ENCODE results near the gene GPR39.

GPR39 gene

DNA sequence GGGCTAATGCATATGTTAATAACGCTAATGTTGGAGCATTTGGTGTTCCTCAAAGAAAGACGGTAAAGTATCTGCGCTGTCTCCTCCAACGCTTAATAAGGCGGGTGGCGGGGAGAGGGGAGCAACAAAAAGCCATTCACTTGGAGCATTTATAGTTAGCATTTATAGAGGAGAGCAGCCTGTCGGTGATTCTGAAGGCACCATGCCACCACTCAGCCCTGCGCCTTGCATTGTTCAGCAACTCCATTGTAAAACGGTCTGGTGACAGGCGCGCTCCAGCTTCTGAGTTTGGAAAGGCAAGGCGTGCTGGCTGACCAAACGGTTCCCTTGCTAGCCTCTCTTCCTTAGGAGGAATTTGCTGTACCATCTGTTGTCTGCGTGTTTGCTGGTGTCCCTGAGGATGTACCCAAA lies 169.5 kb downstream of the GPR39 start:
- Mint-ChIP-seq H3K4me3 (no peak overlapping the region), H3K36me3 (ENCODE audit: low read depth) (peaks cover 5% of the 10 kb centered on the region), H3K27ac (peak overlapping the region; percentile 24), H3K27me3 (ENCODE audit: low read depth, poor library complexity) (peaks cover 12% of the 10 kb centered on the region), H3K4me1 (peaks cover 74% of the 10 kb centered on the region), H3K9me3 (peaks cover 8% of the 10 kb centered on the region)
- DNase-seq: no peak
- TF ChIP-seq, protein P1, sequence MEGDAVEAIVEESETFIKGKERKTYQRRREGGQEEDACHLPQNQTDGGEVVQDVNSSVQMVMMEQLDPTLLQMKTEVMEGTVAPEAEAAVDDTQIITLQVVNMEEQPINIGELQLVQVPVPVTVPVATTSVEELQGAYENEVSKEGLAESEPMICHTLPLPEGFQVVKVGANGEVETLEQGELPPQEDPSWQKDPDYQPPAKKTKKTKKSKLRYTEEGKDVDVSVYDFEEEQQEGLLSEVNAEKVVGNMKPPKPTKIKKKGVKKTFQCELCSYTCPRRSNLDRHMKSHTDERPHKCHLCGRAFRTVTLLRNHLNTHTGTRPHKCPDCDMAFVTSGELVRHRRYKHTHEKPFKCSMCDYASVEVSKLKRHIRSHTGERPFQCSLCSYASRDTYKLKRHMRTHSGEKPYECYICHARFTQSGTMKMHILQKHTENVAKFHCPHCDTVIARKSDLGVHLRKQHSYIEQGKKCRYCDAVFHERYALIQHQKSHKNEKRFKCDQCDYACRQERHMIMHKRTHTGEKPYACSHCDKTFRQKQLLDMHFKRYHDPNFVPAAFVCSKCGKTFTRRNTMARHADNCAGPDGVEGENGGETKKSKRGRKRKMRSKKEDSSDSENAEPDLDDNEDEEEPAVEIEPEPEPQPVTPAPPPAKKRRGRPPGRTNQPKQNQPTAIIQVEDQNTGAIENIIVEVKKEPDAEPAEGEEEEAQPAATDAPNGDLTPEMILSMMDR (IDR thresholded peaks at IDR 0.05): no peak

DNA sequence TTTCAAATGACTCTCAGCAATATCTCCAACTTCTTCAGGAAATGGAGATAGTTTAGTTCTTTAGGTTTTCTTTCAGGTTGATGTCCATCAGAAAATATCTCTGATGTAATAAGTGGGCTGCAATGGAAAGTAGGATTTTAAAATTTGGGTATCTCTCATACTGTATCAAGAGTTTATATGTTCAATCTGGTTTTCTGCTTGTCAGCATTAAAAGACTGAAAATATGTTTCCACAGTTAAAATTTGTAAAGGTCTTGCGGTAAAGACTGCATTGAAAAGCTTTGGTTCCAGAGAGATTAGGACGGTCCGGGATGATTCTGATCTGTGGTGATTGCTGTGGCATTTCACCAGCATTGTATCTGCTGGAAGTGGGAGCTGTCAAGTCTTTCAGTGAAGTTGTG lies 170.2 kb downstream of the GPR39 start:
- DNase-seq: no peak
- Mint-ChIP-seq H3K27me3 (ENCODE audit: low read depth, poor library complexity) (peaks cover 12% of the 10 kb centered on the region), H3K4me3 (no peak overlapping the region), H3K27ac (no peak overlapping the region), H3K4me1 (peaks cover 72% of the 10 kb centered on the region), H3K9me3 (peaks cover 8% of the 10 kb centered on the region), H3K36me3 (ENCODE audit: low read depth) (peaks cover 5% of the 10 kb centered on the region)
- TF ChIP-seq, protein P1 (IDR thresholded peaks at IDR 0.05): no peak

DNA sequence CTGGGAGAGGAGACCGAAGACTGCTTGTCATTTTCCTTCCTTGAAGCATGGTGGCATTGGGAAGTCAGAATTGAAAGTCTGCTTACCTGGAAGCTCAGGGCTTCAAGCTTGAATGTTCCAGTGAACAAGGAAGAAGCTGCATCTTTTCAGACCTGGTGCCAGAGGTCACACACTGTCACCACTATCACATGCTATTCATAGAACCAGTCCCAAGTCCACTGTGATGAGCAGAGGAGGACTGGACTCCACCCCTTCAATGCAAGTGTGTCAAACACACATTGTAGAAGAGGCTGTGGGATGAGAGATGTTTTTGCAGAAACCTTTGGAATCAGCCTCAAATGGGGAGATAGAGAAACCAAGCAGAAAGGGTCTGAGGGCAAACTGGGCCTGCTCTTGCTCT lies 172.0 kb downstream of the GPR39 start:
- H3K27me3 Mint-ChIP-seq (ENCODE audit: low read depth, poor library complexity): peaks cover 8% of the 10 kb centered on the region
- peaks cover 77% of the 10 kb centered on the region for H3K4me1 Mint-ChIP-seq
- peaks cover 5% of the 10 kb centered on the region for H3K36me3 Mint-ChIP-seq (ENCODE audit: low read depth)
- peaks cover 8% of the 10 kb centered on the region for H3K9me3 Mint-ChIP-seq
- no peak for DNase-seq
- peak overlapping the region; percentile 30 for H3K27ac Mint-ChIP-seq
- TF ChIP-seq, protein P1 (IDR thresholded peaks at IDR 0.05): no peak
- H3K4me3 Mint-ChIP-seq: no peak overlapping the region

DNA sequence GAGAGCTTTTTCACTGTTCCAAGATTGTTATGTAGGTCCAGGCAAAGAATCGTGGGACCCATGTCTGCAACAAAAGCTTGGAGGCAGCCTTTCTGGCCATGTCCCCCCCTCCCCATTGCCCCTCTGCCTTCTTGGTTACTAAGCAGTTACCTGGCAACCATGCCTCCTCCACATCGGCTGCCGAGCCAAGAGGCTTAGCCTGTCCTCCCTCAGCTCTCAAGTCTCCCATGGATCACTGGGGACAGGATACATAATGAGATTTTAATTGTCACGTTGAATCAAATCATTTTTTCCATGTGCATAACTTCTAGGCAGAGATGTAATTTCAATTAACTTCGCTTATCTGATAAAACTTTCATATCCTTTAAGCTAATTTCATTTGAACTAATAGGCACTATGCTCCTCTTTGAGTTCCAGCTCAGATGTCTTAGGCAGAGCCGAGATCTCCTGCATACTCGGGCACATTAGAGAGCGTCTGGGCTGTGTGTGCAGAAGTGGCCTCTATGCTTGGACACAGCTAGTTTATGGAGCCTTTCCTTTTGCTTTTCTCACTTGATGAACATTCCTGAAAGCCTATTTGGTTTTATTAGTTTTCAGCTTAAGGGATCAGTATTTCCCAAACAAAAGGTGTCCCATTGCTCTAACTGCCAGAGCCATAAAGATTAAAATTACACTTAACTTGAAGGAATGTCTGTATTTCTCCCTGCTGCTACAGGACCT lies 172.7 kb downstream of the GPR39 start:
- H3K36me3 Mint-ChIP-seq (ENCODE audit: low read depth): peaks cover 5% of the 10 kb centered on the region
- peaks cover 77% of the 10 kb centered on the region for H3K4me1 Mint-ChIP-seq
- TF ChIP-seq, protein P1 (IDR thresholded peaks at IDR 0.05): no peak
- peaks cover 8% of the 10 kb centered on the region for H3K27me3 Mint-ChIP-seq (ENCODE audit: low read depth, poor library complexity)
- H3K4me3 Mint-ChIP-seq: peak overlapping the region; percentile 26
- peaks cover 8% of the 10 kb centered on the region for H3K9me3 Mint-ChIP-seq
- peak; percentile 45 for DNase-seq
- H3K27ac Mint-ChIP-seq: peak overlapping the region; percentile 50

DNA sequence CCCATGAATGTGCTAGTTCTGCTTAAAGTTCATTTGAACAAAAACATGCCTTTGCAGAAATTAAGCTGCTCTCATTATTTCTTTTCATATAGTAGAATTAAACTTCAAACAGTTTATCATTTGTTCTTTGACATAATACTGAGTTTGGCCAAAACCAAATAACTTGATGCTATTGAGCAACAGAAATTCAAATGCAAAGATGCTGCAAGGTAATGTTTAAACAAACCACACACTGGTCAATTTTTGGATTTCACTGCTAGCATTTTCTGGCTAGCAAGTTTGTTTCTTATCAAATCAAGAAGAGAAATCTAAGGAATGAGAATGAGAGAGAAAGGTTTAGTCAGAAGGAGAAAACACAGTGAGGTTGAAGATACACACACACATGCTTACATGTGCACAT lies 173.4 kb downstream of the GPR39 start:
- no peak for DNase-seq
- peaks cover 74% of the 10 kb centered on the region for H3K4me1 Mint-ChIP-seq
- peaks cover 8% of the 10 kb centered on the region for H3K9me3 Mint-ChIP-seq
- peaks cover 5% of the 10 kb centered on the region for H3K36me3 Mint-ChIP-seq (ENCODE audit: low read depth)
- peaks cover 8% of the 10 kb centered on the region for H3K27me3 Mint-ChIP-seq (ENCODE audit: low read depth, poor library complexity)
- H3K4me3 Mint-ChIP-seq: no peak overlapping the region
- peak overlapping the region; percentile 50 for H3K27ac Mint-ChIP-seq
- TF ChIP-seq, protein P1 (IDR thresholded peaks at IDR 0.05): no peak

DNA sequence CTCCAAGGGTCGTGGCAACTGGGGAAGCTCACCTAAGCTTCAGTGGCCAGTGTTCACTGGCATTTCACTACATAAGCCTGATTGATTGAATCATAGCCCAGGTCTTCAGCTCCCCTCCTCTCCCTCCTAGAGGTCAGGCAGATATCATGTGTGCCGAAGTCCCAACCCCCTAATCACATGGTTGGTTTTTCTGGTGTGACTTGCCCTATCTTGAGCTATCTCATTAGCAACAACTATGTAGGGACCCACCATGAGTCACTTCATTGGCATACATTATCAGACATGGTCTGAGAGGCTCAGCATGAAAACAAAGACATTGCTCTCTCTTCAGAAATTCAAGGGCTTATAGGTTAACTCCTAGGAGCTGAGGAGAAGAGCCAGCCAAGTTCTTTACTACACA lies 176.6 kb downstream of the GPR39 start:
- Mint-ChIP-seq H3K36me3 (ENCODE audit: low read depth) (peaks cover 5% of the 10 kb centered on the region), H3K4me1 (peaks cover 55% of the 10 kb centered on the region), H3K4me3 (no peak overlapping the region), H3K27me3 (ENCODE audit: low read depth, poor library complexity) (peaks cover 8% of the 10 kb centered on the region), H3K9me3 (peaks cover 14% of the 10 kb centered on the region), H3K27ac (no peak overlapping the region)
- DNase-seq: no peak
- TF ChIP-seq, protein P1 (IDR thresholded peaks at IDR 0.05): no peak
